Measurements from ENCODE around the gene ADAMTS2. TPM values are rescaled to one million over a fixed set of nuclear protein-coding genes. Genes with fewer than 3 reads are reported as not detected.

The ADAMTS2 gene
- total RNA-seq, 2 experiments from 2014 or later = not detected

GRCh38 chr5:179368806-179369529, 23.7 kb upstream of the ADAMTS2 start:
- H3K27ac Mint-ChIP-seq = no peak overlapping the region
- no peaks in the 10 kb centered on the region for H3K36me3 Mint-ChIP-seq (ENCODE audit: low read depth)
- H3K4me3 Mint-ChIP-seq = no peak overlapping the region
- H3K27me3 Mint-ChIP-seq (ENCODE audit: low read depth) = no peaks in the 10 kb centered on the region
- no peaks in the 10 kb centered on the region for H3K4me1 Mint-ChIP-seq (ENCODE audit: low read depth)
- no peaks in the 10 kb centered on the region for H3K9me3 Mint-ChIP-seq
- intact Hi-C loops (cut with micrococcal nuclease) = no loop called here
- no peak for DNase-seq
- CTCF ChIA-PET = no interaction called here

DNA sequence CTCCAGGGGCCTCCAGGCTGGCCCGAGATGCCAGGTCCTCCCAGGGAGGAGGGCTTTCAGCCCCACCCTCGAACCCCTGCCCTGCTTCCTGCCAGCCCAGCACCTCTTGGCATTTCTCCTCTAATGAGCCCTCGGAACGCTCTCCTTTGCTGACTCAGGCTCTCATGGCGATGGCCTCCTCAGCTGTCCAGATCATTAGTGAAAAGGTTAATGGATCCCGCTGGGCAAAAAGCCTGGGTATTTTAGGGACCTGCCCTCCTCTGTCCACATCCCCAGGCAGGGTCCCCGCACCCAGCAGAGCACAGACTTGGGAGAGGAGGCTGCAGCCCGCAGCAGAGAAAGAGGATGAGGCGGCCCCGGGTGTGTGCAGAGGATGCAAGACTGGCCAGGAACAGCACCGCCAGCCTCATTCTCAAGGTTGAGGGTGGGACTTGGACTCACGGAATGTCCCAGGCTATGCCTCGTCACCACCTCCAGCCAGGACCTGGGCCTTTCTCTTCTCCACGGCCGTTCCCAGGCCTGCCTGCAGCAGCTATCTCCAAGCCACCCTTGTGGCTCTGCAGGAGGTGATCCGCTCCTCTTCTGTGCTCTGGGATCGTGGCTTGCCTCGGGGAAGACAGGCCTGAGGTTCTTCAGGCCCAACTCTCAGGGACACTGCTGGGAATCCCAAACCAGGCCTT, 23.0 kb upstream of the ADAMTS2 start:
- Mint-ChIP-seq H3K27me3 (ENCODE audit: low read depth) (no peaks in the 10 kb centered on the region), H3K36me3 (ENCODE audit: low read depth) (no peaks in the 10 kb centered on the region), H3K4me3 (no peak overlapping the region), H3K4me1 (ENCODE audit: low read depth) (no peaks in the 10 kb centered on the region), H3K27ac (no peak overlapping the region), H3K9me3 (no peaks in the 10 kb centered on the region)
- no peak for DNase-seq
- CTCF ChIA-PET = no interaction called here
- intact Hi-C loops (cut with micrococcal nuclease) = no loop called here

DNA sequence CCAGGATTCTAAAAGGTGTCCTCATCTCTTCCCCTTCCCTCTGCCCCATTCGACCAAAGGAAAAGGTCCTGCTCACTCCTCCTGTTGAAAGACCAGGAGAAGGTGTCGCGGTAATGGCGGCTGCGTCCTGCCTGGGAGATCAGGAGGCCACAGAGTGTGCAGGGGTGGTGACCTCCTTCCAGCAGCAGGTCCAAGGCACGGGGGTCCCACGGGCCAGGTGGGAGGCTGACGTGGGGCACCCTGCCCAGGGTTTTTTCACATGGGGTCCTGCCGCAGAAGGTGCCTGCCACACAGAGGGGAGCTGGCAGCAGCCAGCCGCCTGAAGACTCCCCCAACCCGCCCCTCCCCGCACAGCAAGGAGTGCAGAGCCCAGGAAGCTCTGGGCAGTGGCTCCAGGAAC, 22.2 kb upstream of the ADAMTS2 start:
- no peaks in the 10 kb centered on the region for H3K27me3 Mint-ChIP-seq (ENCODE audit: low read depth)
- CTCF ChIA-PET = no interaction called here
- no peak overlapping the region for H3K27ac Mint-ChIP-seq
- H3K36me3 Mint-ChIP-seq (ENCODE audit: low read depth) = no peaks in the 10 kb centered on the region
- intact Hi-C loops (cut with micrococcal nuclease) = no loop called here
- H3K4me3 Mint-ChIP-seq = no peak overlapping the region
- no peak for DNase-seq
- H3K4me1 Mint-ChIP-seq (ENCODE audit: low read depth) = no peaks in the 10 kb centered on the region
- H3K9me3 Mint-ChIP-seq = no peaks in the 10 kb centered on the region

GRCh38 chr5:179362355-179362754, 17.1 kb upstream of the ADAMTS2 start:
- DNase-seq = no peak
- intact Hi-C loops (cut with micrococcal nuclease) = no loop called here
- Mint-ChIP-seq H3K9me3 (no peaks in the 10 kb centered on the region), H3K27me3 (ENCODE audit: low read depth) (peaks cover 3% of the 10 kb centered on the region), H3K27ac (no peak overlapping the region), H3K4me3 (no peak overlapping the region), H3K36me3 (ENCODE audit: low read depth) (no peaks in the 10 kb centered on the region), H3K4me1 (ENCODE audit: low read depth) (no peaks in the 10 kb centered on the region)
- CTCF ChIA-PET = no interaction called here

DNA sequence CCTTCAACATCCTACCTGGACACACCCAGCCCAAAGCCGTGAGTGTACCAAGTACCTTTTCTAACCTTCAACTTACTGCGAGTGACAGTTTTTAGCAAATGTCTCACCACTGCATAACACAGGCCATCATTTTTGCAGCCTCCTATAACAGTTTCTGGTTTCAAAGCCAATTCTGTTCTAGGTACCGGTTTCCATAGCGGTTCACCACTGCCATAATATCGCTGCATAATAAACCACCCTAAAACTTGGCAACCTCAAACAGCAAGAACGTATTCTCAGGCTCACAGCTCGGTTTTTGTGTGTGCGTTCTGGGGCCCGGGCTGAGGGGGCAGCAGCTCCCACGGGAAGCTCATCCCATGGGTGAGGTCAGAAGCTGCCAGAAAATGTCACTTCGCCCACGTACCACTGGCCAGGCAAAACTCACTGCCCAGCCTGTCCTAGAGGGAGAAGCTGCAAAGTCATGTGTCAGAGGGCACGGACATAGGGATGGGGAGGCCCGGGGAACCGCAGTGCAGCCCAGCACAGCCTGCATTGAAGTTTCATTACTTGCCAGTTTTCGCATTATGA, 15.9 kb upstream of the ADAMTS2 start:
- Mint-ChIP-seq H3K4me3 (no peak overlapping the region), H3K4me1 (ENCODE audit: low read depth) (no peaks in the 10 kb centered on the region), H3K27ac (no peak overlapping the region), H3K9me3 (no peaks in the 10 kb centered on the region), H3K36me3 (ENCODE audit: low read depth) (no peaks in the 10 kb centered on the region), H3K27me3 (ENCODE audit: low read depth) (peaks cover 3% of the 10 kb centered on the region)
- CTCF ChIA-PET = no interaction called here
- intact Hi-C loops (cut with micrococcal nuclease) = no loop called here
- no peak for DNase-seq

GRCh38 chr5:179357031-179357430, 11.8 kb upstream of the ADAMTS2 start:
- intact Hi-C loops (cut with micrococcal nuclease) = no loop called here
- Mint-ChIP-seq H3K4me1 (ENCODE audit: low read depth) (no peaks in the 10 kb centered on the region), H3K9me3 (no peaks in the 10 kb centered on the region), H3K4me3 (no peak overlapping the region), H3K27ac (no peak overlapping the region), H3K27me3 (ENCODE audit: low read depth) (peaks cover 3% of the 10 kb centered on the region), H3K36me3 (ENCODE audit: low read depth) (no peaks in the 10 kb centered on the region)
- no peak for DNase-seq
- CTCF ChIA-PET = no interaction called here

GRCh38 chr5:179355976-179356974, 11.0 kb upstream of the ADAMTS2 start:
- no peak overlapping the region for H3K27ac Mint-ChIP-seq
- no peaks in the 10 kb centered on the region for H3K4me1 Mint-ChIP-seq (ENCODE audit: low read depth)
- H3K36me3 Mint-ChIP-seq (ENCODE audit: low read depth) = no peaks in the 10 kb centered on the region
- H3K9me3 Mint-ChIP-seq = no peaks in the 10 kb centered on the region
- no peak overlapping the region for H3K4me3 Mint-ChIP-seq
- peaks cover 3% of the 10 kb centered on the region for H3K27me3 Mint-ChIP-seq (ENCODE audit: low read depth)
- CTCF ChIA-PET = no interaction called here
- no peak for DNase-seq
- intact Hi-C loops (cut with micrococcal nuclease) = no loop called here

DNA sequence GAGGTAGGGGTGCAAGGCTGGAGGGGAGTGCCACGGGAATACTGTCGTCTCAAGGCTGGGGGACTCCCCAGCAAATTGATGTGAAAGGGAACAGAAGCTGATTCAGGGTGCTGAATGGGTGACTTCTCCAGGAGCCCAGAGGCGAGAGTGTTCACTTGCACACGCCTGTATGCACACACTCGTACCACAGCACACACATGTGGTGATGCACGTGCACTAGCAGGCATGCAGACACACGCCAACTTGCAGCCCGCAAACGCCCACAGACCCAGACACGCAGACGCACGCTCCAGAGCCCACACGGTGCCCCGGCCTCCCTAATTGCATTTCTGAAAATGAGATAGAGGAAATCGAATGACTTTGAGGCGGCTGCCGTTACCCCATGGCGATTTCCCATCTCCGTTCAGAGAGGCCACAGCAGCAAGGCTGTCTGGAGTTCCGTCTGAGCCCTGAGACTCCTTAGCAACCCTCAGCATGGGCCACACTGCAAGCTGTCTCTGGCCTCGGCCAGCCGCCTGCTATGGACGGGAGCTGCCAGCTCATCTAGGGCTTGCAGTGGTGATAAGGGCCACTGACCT, 9.1 kb upstream of the ADAMTS2 start:
- DNase-seq = no peak
- H3K4me3 Mint-ChIP-seq = no peak overlapping the region
- no peaks in the 10 kb centered on the region for H3K4me1 Mint-ChIP-seq (ENCODE audit: low read depth)
- H3K36me3 Mint-ChIP-seq (ENCODE audit: low read depth) = no peaks in the 10 kb centered on the region
- peaks cover 3% of the 10 kb centered on the region for H3K27me3 Mint-ChIP-seq (ENCODE audit: low read depth)
- no peaks in the 10 kb centered on the region for H3K9me3 Mint-ChIP-seq
- CTCF ChIA-PET = no interaction called here
- intact Hi-C loops (cut with micrococcal nuclease) = no loop called here
- H3K27ac Mint-ChIP-seq = no peak overlapping the region

GRCh38 chr5:179348843-179349242, 3.6 kb upstream of the ADAMTS2 start:
- H3K27ac Mint-ChIP-seq = no peak overlapping the region
- H3K4me1 Mint-ChIP-seq (ENCODE audit: low read depth) = no peaks in the 10 kb centered on the region
- no peak for DNase-seq
- no peak overlapping the region for H3K4me3 Mint-ChIP-seq
- no peaks in the 10 kb centered on the region for H3K9me3 Mint-ChIP-seq
- no peaks in the 10 kb centered on the region for H3K36me3 Mint-ChIP-seq (ENCODE audit: low read depth)
- CTCF ChIA-PET = no interaction called here
- intact Hi-C loops (cut with micrococcal nuclease) = loop anchor here (10.0 kb wide), 1 partner anchor 184 kb away; no protein-coding TSS in a partner anchor
- peaks cover 26% of the 10 kb centered on the region for H3K27me3 Mint-ChIP-seq (ENCODE audit: low read depth)

DNA sequence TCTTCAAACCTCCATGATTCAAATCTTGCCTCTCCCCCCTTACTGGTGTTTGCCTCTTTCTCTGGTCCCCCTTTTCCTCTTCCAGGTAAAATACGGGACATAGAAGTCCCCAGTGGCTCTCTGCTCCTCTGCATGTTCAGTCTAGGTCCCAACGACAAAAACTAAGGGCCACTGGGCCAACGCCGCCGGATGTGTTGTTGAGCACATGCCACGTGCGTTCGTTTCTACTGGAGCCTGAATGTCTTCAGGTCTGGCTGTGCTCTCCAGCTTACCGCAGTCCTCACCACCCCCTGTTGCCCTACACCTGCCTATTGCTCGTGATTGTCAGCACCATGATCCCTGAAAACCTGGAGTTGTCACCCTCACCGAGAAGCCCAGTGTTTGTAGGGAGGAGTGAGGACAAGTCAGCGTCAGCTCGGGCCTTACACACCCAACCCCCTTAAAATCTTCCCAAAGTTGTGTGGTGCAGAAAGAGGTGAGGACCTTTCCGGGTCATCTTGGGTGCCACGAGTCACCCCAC, 2.8 kb upstream of the ADAMTS2 start:
- no peaks in the 10 kb centered on the region for H3K9me3 Mint-ChIP-seq
- no peak overlapping the region for H3K4me3 Mint-ChIP-seq

GRCh38 chr5:179347581-179347980, 2.3 kb upstream of the ADAMTS2 start:
- Mint-ChIP-seq H3K27me3 (ENCODE audit: low read depth) (peaks cover 36% of the 10 kb centered on the region), H3K27ac (no peak overlapping the region), H3K4me3 (no peak overlapping the region), H3K9me3 (no peaks in the 10 kb centered on the region), H3K4me1 (ENCODE audit: low read depth) (peaks cover 4% of the 10 kb centered on the region), H3K36me3 (ENCODE audit: low read depth) (no peaks in the 10 kb centered on the region)
- CTCF ChIA-PET = no interaction called here
- intact Hi-C loops (cut with micrococcal nuclease) = loop anchor here (10.0 kb wide), 1 partner anchor 183 kb away; no protein-coding TSS in a partner anchor
- no peak for DNase-seq

More for the DNA sequence above, 2.8 kb upstream of the ADAMTS2 start:
- no peak for DNase-seq
- H3K36me3 Mint-ChIP-seq (ENCODE audit: low read depth) = no peaks in the 10 kb centered on the region
- CTCF ChIA-PET = no interaction called here
- H3K27me3 Mint-ChIP-seq (ENCODE audit: low read depth) = peaks cover 31% of the 10 kb centered on the region
- intact Hi-C loops (cut with micrococcal nuclease) = loop anchor here (10.0 kb wide), 1 partner anchor 183 kb away; no protein-coding TSS in a partner anchor
- H3K4me1 Mint-ChIP-seq (ENCODE audit: low read depth) = peaks cover 4% of the 10 kb centered on the region
- H3K27ac Mint-ChIP-seq = no peak overlapping the region

DNA sequence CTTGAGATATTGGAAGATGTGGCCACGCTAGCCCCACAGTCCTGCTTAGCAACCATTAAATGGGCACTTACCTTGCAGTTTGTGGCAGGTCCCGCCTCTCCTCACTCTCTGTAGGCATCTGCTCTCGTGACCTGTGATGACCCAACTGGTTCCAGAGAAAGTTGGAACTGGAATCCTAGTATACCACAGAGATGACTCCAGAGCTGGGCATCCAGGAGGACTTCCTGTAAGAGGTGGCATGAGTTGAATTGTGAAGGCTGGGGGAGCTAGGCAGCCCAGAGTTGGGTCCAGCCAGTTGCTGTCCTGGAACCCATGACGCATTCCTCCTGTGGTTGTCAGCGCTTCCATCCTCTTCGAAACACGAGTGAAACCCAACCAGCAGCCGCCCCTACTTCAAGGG, 1.6 kb upstream of the ADAMTS2 start:
- CTCF ChIA-PET = no interaction called here
- no peak overlapping the region for H3K27ac Mint-ChIP-seq
- no peaks in the 10 kb centered on the region for H3K9me3 Mint-ChIP-seq
- peaks cover 41% of the 10 kb centered on the region for H3K27me3 Mint-ChIP-seq (ENCODE audit: low read depth)
- DNase-seq = no peak
- peaks cover 4% of the 10 kb centered on the region for H3K4me1 Mint-ChIP-seq (ENCODE audit: low read depth)
- no peak overlapping the region for H3K4me3 Mint-ChIP-seq
- H3K36me3 Mint-ChIP-seq (ENCODE audit: low read depth) = no peaks in the 10 kb centered on the region
- intact Hi-C loops (cut with micrococcal nuclease) = loop anchor here (10.0 kb wide), 1 partner anchor 182 kb away; no protein-coding TSS in a partner anchor

Measured in activated naive CD4-positive, alpha-beta T cell treated with anti-CD3 and anti-CD28 coated beads for 36 hours (primary cell).